ENCODE results near the gene DPEP1. TPM values are rescaled to one million over a fixed set of nuclear protein-coding genes. Genes with fewer than 3 reads are reported as not detected.

Gene DPEP1
- total RNA-seq, 1 donor from 2014 or later: not detected

DNA sequence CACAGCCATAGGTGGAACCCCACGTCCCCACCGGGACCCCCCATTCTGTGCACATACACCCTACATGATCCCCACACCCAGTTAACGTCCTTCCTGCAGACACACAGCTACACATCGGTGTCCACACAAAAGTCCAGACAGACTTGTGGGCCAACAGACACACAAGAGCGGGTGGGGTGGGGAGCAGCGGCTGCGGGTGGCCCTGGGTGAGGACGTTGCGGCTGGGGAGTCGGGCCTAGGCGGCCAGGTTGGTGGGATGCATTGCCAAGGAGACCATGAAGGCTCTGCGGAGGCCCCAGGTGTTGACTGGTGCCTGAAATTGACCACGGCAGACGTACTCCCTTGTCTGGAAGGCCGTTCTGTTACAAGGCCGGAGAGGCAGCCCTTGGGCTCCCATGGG is 8.7 kb upstream of the DPEP1 start:
- H3K27me3 Mint-ChIP-seq (ENCODE audit: unreplicated experiment): no peaks in the 10 kb centered on the region
- TF ChIP-seq, protein P1, sequence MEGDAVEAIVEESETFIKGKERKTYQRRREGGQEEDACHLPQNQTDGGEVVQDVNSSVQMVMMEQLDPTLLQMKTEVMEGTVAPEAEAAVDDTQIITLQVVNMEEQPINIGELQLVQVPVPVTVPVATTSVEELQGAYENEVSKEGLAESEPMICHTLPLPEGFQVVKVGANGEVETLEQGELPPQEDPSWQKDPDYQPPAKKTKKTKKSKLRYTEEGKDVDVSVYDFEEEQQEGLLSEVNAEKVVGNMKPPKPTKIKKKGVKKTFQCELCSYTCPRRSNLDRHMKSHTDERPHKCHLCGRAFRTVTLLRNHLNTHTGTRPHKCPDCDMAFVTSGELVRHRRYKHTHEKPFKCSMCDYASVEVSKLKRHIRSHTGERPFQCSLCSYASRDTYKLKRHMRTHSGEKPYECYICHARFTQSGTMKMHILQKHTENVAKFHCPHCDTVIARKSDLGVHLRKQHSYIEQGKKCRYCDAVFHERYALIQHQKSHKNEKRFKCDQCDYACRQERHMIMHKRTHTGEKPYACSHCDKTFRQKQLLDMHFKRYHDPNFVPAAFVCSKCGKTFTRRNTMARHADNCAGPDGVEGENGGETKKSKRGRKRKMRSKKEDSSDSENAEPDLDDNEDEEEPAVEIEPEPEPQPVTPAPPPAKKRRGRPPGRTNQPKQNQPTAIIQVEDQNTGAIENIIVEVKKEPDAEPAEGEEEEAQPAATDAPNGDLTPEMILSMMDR (IDR thresholded peaks at IDR 0.05): no peak
- no peaks in the 10 kb centered on the region for H3K9me3 Mint-ChIP-seq (ENCODE audit: unreplicated experiment)
- DNase-seq (ENCODE audit: extremely low spot score, unreplicated experiment): no peak
- H3K4me1 Mint-ChIP-seq (ENCODE audit: unreplicated experiment): peaks cover 20% of the 10 kb centered on the region
- no peak overlapping the region for H3K4me3 Mint-ChIP-seq (ENCODE audit: unreplicated experiment)
- no peaks in the 10 kb centered on the region for H3K36me3 Mint-ChIP-seq (ENCODE audit: unreplicated experiment)
- no peak overlapping the region for H3K27ac Mint-ChIP-seq (ENCODE audit: unreplicated experiment)

DNA sequence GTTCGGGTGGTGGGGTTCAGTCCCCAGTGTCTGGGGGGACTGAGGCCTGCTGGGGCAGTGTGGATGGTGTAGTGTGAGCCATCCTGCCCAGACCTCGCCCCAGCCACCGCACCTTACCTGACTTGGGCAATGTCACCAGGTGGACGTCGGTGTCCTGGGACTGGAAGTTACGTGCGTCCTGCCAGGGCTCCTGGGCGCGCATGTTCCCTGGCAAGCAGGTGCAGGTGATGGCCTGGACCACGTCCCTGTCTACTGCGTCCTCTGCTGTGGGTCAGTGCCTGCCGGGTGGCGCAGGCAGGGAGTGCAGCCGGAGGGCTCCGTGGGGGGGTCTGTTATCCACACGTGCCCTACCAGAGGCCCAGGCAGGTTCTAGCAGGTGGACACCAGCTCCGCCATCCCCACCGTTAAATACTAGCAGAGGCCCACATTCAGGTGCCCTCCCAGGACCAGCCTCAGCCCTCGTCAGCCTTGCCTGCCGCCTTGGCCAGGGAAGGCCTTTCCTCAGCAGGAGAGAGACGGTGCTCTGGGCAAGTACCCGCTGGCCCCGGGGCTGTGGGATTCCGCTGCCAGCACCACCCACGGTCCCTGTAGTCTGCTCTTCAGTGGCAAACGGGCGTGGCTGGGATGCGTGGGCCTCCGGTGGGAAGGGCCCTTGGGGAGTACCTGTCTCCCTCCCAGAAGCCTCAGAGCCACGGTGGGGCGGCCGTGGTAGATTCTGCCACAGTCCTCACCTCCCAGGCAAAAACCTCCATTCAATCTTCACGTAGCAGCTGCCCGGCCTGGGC is 8.1 kb upstream of the DPEP1 start:
- H3K4me3 Mint-ChIP-seq (ENCODE audit: unreplicated experiment): no peak overlapping the region
- DNase-seq (ENCODE audit: extremely low spot score, unreplicated experiment): no peak
- H3K9me3 Mint-ChIP-seq (ENCODE audit: unreplicated experiment): no peaks in the 10 kb centered on the region
- H3K36me3 Mint-ChIP-seq (ENCODE audit: unreplicated experiment): no peaks in the 10 kb centered on the region
- no peaks in the 10 kb centered on the region for H3K27me3 Mint-ChIP-seq (ENCODE audit: unreplicated experiment)
- H3K27ac Mint-ChIP-seq (ENCODE audit: unreplicated experiment): no peak overlapping the region
- TF ChIP-seq, protein P1 (IDR thresholded peaks at IDR 0.05): no peak
- peaks cover 17% of the 10 kb centered on the region for H3K4me1 Mint-ChIP-seq (ENCODE audit: unreplicated experiment)

DNA sequence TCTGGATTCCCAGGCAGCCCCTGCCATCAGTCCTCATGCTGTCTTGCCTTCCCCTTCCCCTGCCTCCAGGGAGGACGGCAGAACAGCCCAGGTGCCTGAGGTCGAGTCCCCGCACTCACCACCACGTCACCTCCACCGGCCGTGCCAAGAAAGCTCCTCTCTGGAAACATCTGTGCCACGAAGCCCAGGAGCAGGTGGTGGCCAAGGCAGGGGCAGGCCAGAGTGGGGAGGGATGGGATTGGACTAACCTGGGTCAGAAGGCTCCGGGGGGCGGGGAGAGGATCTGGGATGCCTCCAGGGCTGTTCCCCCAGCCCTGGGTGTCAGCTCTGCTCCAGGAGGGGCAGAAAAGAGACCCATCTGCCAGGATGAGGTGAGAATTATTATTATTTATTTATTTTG is 7.4 kb upstream of the DPEP1 start:
- no peak for DNase-seq (ENCODE audit: extremely low spot score, unreplicated experiment)
- no peaks in the 10 kb centered on the region for H3K36me3 Mint-ChIP-seq (ENCODE audit: unreplicated experiment)
- no peaks in the 10 kb centered on the region for H3K9me3 Mint-ChIP-seq (ENCODE audit: unreplicated experiment)
- no peak overlapping the region for H3K4me3 Mint-ChIP-seq (ENCODE audit: unreplicated experiment)
- no peak overlapping the region for H3K27ac Mint-ChIP-seq (ENCODE audit: unreplicated experiment)
- TF ChIP-seq, protein P1 (IDR thresholded peaks at IDR 0.05): no peak
- peaks cover 15% of the 10 kb centered on the region for H3K4me1 Mint-ChIP-seq (ENCODE audit: unreplicated experiment)
- no peaks in the 10 kb centered on the region for H3K27me3 Mint-ChIP-seq (ENCODE audit: unreplicated experiment)

DNA sequence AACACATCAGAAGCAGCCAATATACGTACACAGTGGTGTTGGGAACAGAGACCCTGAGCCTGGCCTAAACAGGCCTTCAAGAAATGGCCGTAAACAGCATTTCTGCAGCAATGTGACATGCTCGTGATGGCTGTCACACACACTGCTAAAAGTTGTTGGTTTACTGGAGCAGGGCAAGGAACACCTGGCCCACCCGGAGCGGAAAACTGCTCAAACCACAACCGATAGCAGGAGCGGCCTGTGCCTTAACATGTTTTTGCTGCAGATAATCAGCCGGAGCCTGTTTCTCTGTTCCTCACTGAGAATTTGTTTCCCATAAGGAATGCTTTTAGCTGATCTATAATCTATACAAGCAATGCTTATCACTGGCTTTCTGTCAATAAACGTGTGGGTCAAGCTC is 6.0 kb upstream of the DPEP1 start:
- Mint-ChIP-seq H3K27ac (ENCODE audit: unreplicated experiment) (no peak overlapping the region), H3K4me3 (ENCODE audit: unreplicated experiment) (no peak overlapping the region), H3K9me3 (ENCODE audit: unreplicated experiment) (no peaks in the 10 kb centered on the region)

More for the DNA sequence above, 6.0 kb upstream of the DPEP1 start:
- TF ChIP-seq, protein P1 (IDR thresholded peaks at IDR 0.05): no peak
- Mint-ChIP-seq H3K36me3 (ENCODE audit: unreplicated experiment) (no peaks in the 10 kb centered on the region), H3K4me1 (ENCODE audit: unreplicated experiment) (peaks cover 8% of the 10 kb centered on the region), H3K27me3 (ENCODE audit: unreplicated experiment) (no peaks in the 10 kb centered on the region)
- no peak for DNase-seq (ENCODE audit: extremely low spot score, unreplicated experiment)
